B cell (primary cell): ENCODE measurements around the gene KPNA6. TPM values are rescaled to one million over a fixed set of nuclear protein-coding genes. Genes with fewer than 3 reads are reported as not detected.

Experiments used
- ATAC-seq: fragments of 200-7000 bp; cut with Tn5 transposase; one replicate; pipeline ENCODE4 v1.10.0; 2021; ENCODE audit warnings: low read depth, mild to moderate bottlenecking, moderate number of reproducible peaks, moderate library complexity
- CTCF ChIA-PET: fragments of 350-600 bp; sonication (Branson Sonifier 250); formaldehyde crosslinking; loops from one replicate; lab custom pipeline; 2021; ENCODE audit warnings: antibody characterized with exemption, inconsistent platforms; lab: Charles Lee
- POLR2A ChIA-PET: fragments of 350-600 bp; sonication (Branson Sonifier 250); formaldehyde crosslinking; loops from one replicate; lab custom pipeline; 2021; ENCODE audit warnings: antibody characterized with exemption; lab: Charles Lee
- DNase-seq: peaks from one replicate; pipeline ENCODE4 v3.0.0; 2013
- H2AFZ ChIP-seq: 2 replicates; pipeline ENCODE4 v1.6.1; 2012; ENCODE audit warnings: mild to moderate bottlenecking, low read depth, low read length; ENCODE audit not compliant: insufficient read depth, poor library complexity, severe bottlenecking
- H3K27ac ChIP-seq, 2 donors: 1 replicate in 1 of 2; 2 replicates in 1 of 2; pipeline ENCODE4 v1.5.1; 2012 to 2013; ENCODE audit warnings: low read length in 2 of 2, mild to moderate bottlenecking in 2 of 2, moderate library complexity in 1 of 2
- H3K27me3 ChIP-seq, 4 experiments: fragments of 200-600 bp in 1 of 4; sonication (generic) in 1 of 4; replicated peaks in 1 of 4; 1 replicate in 2 of 4; 2 replicates in 2 of 4; pipeline versions ENCODE4 v1.6.1 to v1.7.0; 2013 to 2016; ENCODE audit warnings: low read length in 3 of 4, mild to moderate bottlenecking in 2 of 4, mixed read lengths in 1 of 4, moderate library complexity in 1 of 4; ENCODE audit not compliant: insufficient read depth in 4 of 4, control insufficient read depth in 3 of 4; ENCODE audit errors: control extremely low read depth in 1 of 4
- H3K36me3 ChIP-seq, 2 experiments: replicated peaks in 1 of 2; 1 replicate in 1 of 2; 2 replicates in 1 of 2; pipeline versions ENCODE4 v1.6.1 to v1.7.1; 2013; ENCODE audit warnings: low read length in 1 of 2; ENCODE audit not compliant: insufficient read depth in 2 of 2, control insufficient read depth in 1 of 2; ENCODE audit errors: control extremely low read depth in 1 of 2, extremely low read depth in 1 of 2
- H3K4me1 ChIP-seq, 2 donors: fragments of 200-600 bp in 1 of 2; sonication (generic) in 1 of 2; 1 replicate in 1 of 2; 2 replicates in 1 of 2; pipeline versions ENCODE4 v1.5.1 to v1.6.1; 2013 to 2017; ENCODE audit warnings: low read length in 2 of 2; ENCODE audit not compliant: control insufficient read depth in 2 of 2, insufficient read depth in 2 of 2
- H3K4me2 ChIP-seq: replicated peaks from 2 replicates; pipeline ENCODE3; 2012; ENCODE audit warnings: mild to moderate bottlenecking, low read depth, low read length; ENCODE audit not compliant: poor library complexity, severe bottlenecking
- H3K4me3 ChIP-seq, 5 experiments: fragments of 200-600 bp in 1 of 5; sonication (generic) in 1 of 5; 1 replicate in 3 of 5; 2 replicates in 2 of 5; pipeline versions ENCODE4 v1.5.1 to v1.7.0; 2011 to 2016; ENCODE audit warnings: low read length in 4 of 5, mild to moderate bottlenecking in 4 of 5, low read depth in 2 of 5, control low read depth in 1 of 5, moderate library complexity in 1 of 5; ENCODE audit not compliant: insufficient read depth in 1 of 5; ENCODE audit errors: control extremely low read depth in 1 of 5, extremely low read depth in 1 of 5
- H3K79me2 ChIP-seq: fragments of 200-600 bp; sonication (generic); one replicate; pipeline ENCODE4 v1.6.0; 2016; ENCODE audit warnings: low read length; ENCODE audit not compliant: control insufficient read depth, insufficient read depth
- H3K9ac ChIP-seq: fragments of 200-600 bp; sonication (generic); 2 replicates; pipeline ENCODE4 v1.6.1; 2017; ENCODE audit warnings: mild to moderate bottlenecking, low read length, moderate library complexity
- H3K9me3 ChIP-seq, 3 donors: one replicate each; pipeline versions ENCODE4 v1.6.1 to v1.7.1; 2013; ENCODE audit warnings: low read length in 2 of 3; ENCODE audit not compliant: control insufficient read depth in 2 of 3, insufficient read depth in 1 of 3; ENCODE audit errors: control extremely low read depth in 1 of 3
- H4K20me1 ChIP-seq: 2 replicates; pipeline ENCODE4 v1.6.0; 2012; ENCODE audit warnings: mild to moderate bottlenecking, low read length; ENCODE audit not compliant: insufficient read depth, control insufficient read depth, poor library complexity, severe bottlenecking
- H3K27ac Mint-ChIP-seq: one replicate; pipeline ENCODE4 v1.8.0; 2021; ENCODE audit warnings: mixed read lengths
- H3K27me3 Mint-ChIP-seq: one replicate; pipeline ENCODE4 v1.8.0; 2021; ENCODE audit warnings: mixed read lengths
- H3K4me1 Mint-ChIP-seq: one replicate; pipeline ENCODE4 v1.8.0; 2021; ENCODE audit warnings: mixed read lengths
- H3K4me3 Mint-ChIP-seq: one replicate; pipeline ENCODE4 v1.8.0; 2021; ENCODE audit warnings: mixed read lengths
- H3K9me3 Mint-ChIP-seq: one replicate; pipeline ENCODE4 v1.8.0; 2022; ENCODE audit warnings: mixed read lengths; ENCODE audit not compliant: insufficient read depth
- EZH2 ChIP-seq: IDR thresholded peaks from 2 replicates; pipeline ENCODE4 v1.6.1; 2012; ENCODE audit warnings: borderline replicate concordance, low read depth, mild to moderate bottlenecking, moderate library complexity, low read length; ENCODE audit not compliant: insufficient read depth, poor library complexity, severe bottlenecking
- WGBS: methylation state at CpG from one replicate; pipeline ENCODE4 v1.1.5; 2013; ENCODE audit warnings: missing lambda C conversion rate; ENCODE audit not compliant: insufficient coverage; 5-methylcytosine and 5-hydroxymethylcytosine counted together
- intact Hi-C: fragments of 100-400 bp; cut with micrococcal nuclease; formaldehyde crosslinking; loops from one replicate; pipeline ENCODE4 v1.10.0; 2022
- polyA plus RNA-seq: library from polyadenylated mRNA; depleted of rRNA; stranded (reverse); fragments of >200 nt; gene quantifications from 2 replicates; pipeline ENCODE4 v1.2.3, GENCODE V29; 2012
- total RNA-seq, 2 donors: library from RNA; stranded (reverse); fragments of 120-200 nt in 1 of 2; gene quantifications; 1 replicate in 1 of 2; 2 replicates in 1 of 2; pipeline versions ENCODE4 v1.2.3 to v1.2.4, GENCODE V29; 2013 to 2022
- TF ChIP-seq, protein P1 (sequence below): fragments of 200-600 bp; IDR thresholded peaks from one replicate; pipeline ENCODE4 v1.8.0; 2022; ENCODE audit warnings: antibody characterized with exemption, mild to moderate bottlenecking

Gene KPNA6
- total and polyA plus RNA-seq, 2 donors (not counting 1 experiment from before 2014, with no cell fraction given), result 14.0 to 49.9 TPM

DNA sequence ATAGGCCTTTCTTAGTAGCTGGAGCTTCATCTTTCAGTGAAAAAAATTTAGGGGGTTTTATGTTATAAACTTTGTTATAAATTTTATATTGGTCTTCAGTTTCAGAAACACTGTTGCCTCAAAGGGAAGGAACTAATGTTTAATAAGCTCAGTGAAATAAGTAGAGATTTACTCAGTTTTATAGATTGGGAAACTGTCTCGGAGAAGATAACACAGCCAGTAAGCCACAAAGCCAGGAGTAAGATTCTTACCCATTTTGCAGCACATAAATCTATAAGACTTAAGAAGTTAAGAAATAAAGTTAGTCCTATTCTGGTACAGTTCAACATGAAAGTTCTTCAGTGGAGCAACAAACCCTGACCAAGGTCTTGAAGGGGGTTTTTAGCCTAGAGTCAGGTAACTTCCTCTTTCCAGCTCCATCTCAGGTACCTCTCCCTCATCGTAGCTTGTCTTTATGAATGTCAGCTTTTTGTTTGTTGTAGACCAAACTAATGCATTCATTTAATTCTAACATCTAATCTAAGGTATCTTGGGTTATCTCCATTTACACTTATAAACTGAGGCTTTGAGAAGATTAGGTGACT is 3.3 kb downstream of the KPNA6 start:
- ChIA-PET CTCF (interaction anchor here (0.7 to 5.1 kb wide), 9 partner anchors 9 to 180 kb away, joined by 3 to 41 read pairs (median 3); partner anchors contain the start of genes HDAC1 and TMEM39B), POLR2A (interaction anchor here (0.9 kb wide), 1 partner anchor 69 kb away, joined by 3 read pairs; the partner anchor contains the start of gene TXLNA)
- no peaks in the 10 kb centered on the region for H3K27me3 ChIP-seq
- H3K4me3 Mint-ChIP-seq, result peak overlapping the region; percentile 76
- intact Hi-C loops, result no loop called here
- H2AFZ ChIP-seq, result no peak overlapping the region
- H3K9me3 Mint-ChIP-seq, result no peaks in the 10 kb centered on the region
- ATAC-seq, result peak; percentile 26
- H3K4me2 ChIP-seq, result peak overlapping the region; percentile 74
- TF ChIP-seq, protein P1, sequence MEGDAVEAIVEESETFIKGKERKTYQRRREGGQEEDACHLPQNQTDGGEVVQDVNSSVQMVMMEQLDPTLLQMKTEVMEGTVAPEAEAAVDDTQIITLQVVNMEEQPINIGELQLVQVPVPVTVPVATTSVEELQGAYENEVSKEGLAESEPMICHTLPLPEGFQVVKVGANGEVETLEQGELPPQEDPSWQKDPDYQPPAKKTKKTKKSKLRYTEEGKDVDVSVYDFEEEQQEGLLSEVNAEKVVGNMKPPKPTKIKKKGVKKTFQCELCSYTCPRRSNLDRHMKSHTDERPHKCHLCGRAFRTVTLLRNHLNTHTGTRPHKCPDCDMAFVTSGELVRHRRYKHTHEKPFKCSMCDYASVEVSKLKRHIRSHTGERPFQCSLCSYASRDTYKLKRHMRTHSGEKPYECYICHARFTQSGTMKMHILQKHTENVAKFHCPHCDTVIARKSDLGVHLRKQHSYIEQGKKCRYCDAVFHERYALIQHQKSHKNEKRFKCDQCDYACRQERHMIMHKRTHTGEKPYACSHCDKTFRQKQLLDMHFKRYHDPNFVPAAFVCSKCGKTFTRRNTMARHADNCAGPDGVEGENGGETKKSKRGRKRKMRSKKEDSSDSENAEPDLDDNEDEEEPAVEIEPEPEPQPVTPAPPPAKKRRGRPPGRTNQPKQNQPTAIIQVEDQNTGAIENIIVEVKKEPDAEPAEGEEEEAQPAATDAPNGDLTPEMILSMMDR, result no peak
- TF ChIP-seq EZH2, result no peak
- H3K4me1 Mint-ChIP-seq, result peaks cover 56% of the 10 kb centered on the region
- peak; percentile 77 for DNase-seq
- peaks cover 36 to 44% of the 10 kb centered on the region in 2 donors for H3K4me1 ChIP-seq
- H3K9ac ChIP-seq, result peak overlapping the region; percentile 3
- peaks cover 81% of the 10 kb centered on the region for H3K79me2 ChIP-seq
- peak overlapping the region; percentile 76 to 82 for H3K27ac ChIP-seq
- H3K36me3 ChIP-seq, result peaks cover 0 to 7% of the 10 kb centered on the region in 2 experiments
- no peaks in the 10 kb centered on the region for H3K27me3 Mint-ChIP-seq
- peak overlapping the region; percentile 89 for H3K27ac Mint-ChIP-seq
- peak overlapping the region in 3 of 5 experiments; percentile 14 to 23 (median 18) for H3K4me3 ChIP-seq
- H4K20me1 ChIP-seq, result peaks cover 19% of the 10 kb centered on the region
- no peaks in the 10 kb centered on the region for H3K9me3 ChIP-seq
- no CpG with 5 or more reads among the region's 2 CpGs for WGBS

DNA sequence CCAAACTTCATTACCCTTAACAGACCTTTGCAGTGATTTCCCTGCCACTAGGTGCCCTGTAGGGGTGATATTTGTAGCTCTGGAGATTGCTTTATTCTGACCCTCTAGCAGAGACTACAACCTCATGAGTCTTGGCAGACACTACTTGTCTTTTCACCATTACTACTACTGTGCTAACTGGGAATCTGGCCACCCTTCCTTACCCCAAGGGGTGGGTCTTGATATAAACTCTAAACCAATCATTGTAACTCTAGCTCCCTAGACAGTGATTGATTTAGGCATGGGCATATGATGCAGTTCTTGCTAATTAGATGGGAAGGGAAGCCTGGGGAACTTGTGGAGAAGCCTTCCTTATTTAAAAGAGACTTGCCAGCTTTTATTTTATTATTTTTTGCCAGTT is 3.9 kb downstream of the KPNA6 start:
- CTCF ChIA-PET, result interaction anchor here (0.6 to 5.1 kb wide), 5 partner anchors 9 to 960 kb away, joined by 3 to 26 read pairs (median 3); no protein-coding TSS in a partner anchor
- peak overlapping the region; percentile 0 for H3K9ac ChIP-seq
- H3K4me1 Mint-ChIP-seq, result peaks cover 62% of the 10 kb centered on the region
- H3K4me3 Mint-ChIP-seq, result peak overlapping the region; percentile 76
- H3K4me1 ChIP-seq, result peaks cover 43% of the 10 kb centered on the region in 2 donors
- H4K20me1 ChIP-seq, result peaks cover 19% of the 10 kb centered on the region
- TF ChIP-seq, protein P1, result no peak
- no peaks in the 10 kb centered on the region for H3K27me3 ChIP-seq
- no peak for ATAC-seq
- H3K27ac ChIP-seq, result peak overlapping the region; percentile 76 to 82
- no peaks in the 10 kb centered on the region for H3K27me3 Mint-ChIP-seq
- H3K27ac Mint-ChIP-seq, result peak overlapping the region; percentile 89
- H3K4me2 ChIP-seq, result peak overlapping the region; percentile 74
- H3K9me3 ChIP-seq, result no peaks in the 10 kb centered on the region
- H3K36me3 ChIP-seq, result peaks cover 0 to 7% of the 10 kb centered on the region in 2 experiments
- DNase-seq, result no peak
- intact Hi-C loops, result no loop called here
- POLR2A ChIA-PET, result interaction anchor here (0.9 kb wide), 1 partner anchor 68 kb away, joined by 3 read pairs; the partner anchor contains the start of gene TXLNA
- H3K4me3 ChIP-seq, result peak overlapping the region in 3 of 5 experiments; percentile 14 to 23 (median 18)
- peaks cover 88% of the 10 kb centered on the region for H3K79me2 ChIP-seq
- H3K9me3 Mint-ChIP-seq, result no peaks in the 10 kb centered on the region
- H2AFZ ChIP-seq, result no peak overlapping the region
